A172 (cell line): ENCODE results near the gene GTF2H4. TPM values are rescaled to one million over a fixed set of nuclear protein-coding genes. Genes with fewer than 3 reads are reported as not detected.
A peak's percentile ranks its signal among the peaks of the same experiment; 100 is the strongest.
"Not testable (repeated sequence)": the region's sequence is repeated elsewhere in the genome, so short reads cannot be mapped to it uniquely, and the experiment has no call there.

Experiments used
- DNase-seq: peaks from one replicate; pipeline ENCODE4 v3.0.0-alpha.2; 2015; ENCODE audit warnings: low spot score
- total RNA-seq: library from RNA; depleted of rRNA; stranded (reverse); fragments of >200 nt; shearing (Covaris generic); gene quantifications from 2 replicates; pipeline ENCODE4 v1.2.3, GENCODE V29; 2014

GTF2H4 gene
- total RNA-seq, 1 experiment from 2014 or later: 24.9 TPM

DNA sequence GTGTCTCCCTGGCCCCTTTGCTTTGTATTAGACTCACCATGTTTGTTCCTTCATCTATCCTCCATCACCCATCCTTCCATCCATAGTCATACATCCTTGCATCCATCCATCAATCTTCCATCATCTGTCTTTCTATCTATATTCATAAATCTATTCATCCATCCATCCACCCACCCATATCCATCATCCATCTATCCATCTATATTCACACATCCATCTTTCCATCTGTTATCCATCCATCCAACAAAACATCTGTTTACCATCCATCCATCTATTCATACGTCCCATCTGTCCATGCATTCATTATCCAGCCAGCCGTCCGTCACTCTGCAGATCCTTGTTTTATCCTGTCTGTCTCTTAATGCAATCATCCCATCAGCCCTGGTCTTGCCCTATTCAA, 13.1 kb upstream of the GTF2H4 start:
- no peak for DNase-seq

DNA sequence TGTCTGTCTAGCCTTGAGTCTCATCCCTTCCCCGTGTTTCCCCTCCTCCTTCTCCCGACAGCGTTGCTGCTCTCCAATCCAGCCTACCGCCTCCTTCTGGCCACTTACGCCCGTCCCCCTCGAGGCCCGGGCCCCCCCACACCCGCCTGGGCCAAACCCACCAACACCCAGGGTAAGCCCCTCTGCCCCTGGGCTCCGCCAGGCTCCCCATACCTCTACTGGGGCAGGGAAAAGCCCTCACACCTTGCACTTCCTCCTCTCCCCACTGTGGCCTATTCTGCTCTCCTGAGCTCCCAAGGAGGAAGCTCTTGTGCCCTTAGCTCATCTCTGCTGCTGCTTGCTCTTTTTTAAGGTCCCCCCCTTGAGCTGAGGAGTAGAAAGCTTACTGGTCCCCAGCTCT, 12.7 kb upstream of the GTF2H4 start:
- DNase-seq: no peak

DNA sequence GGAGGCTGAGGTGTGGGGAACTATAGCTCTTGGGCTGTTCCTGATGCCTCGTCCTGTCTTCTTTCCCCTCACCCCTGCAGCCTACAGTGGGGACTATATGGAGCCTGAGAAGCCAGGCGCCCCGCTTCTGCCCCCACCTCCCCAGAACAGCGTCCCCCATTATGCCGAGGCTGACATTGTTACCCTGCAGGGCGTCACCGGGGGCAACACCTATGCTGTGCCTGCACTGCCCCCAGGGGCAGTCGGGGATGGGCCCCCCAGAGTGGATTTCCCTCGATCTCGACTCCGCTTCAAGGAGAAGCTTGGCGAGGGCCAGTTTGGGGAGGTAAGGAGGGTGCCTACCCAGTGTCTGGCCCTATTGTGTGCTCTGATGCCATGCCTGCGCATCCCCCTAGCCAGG, 11.5 kb upstream of the GTF2H4 start:
- no peak for DNase-seq

DNA sequence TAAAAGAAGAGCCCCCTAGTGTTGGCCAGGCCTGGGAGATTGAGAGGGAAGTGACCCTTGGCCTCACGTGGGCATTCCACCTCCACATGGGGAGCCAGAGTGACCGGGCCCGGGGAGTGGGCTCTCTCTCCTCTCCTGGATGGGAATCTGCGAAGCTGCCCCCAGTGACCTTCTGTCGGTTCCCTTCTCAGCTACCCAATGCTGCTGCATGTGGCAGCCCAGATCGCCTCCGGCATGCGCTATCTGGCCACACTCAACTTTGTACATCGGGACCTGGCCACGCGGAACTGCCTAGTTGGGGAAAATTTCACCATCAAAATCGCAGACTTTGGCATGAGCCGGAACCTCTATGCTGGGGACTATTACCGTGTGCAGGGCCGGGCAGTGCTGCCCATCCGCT, 10.1 kb upstream of the GTF2H4 start:
- DNase-seq: no peak

GRCh38 chr6:30898750-30899360, 9.2 kb upstream of the GTF2H4 start:
- no peak for DNase-seq

DNA sequence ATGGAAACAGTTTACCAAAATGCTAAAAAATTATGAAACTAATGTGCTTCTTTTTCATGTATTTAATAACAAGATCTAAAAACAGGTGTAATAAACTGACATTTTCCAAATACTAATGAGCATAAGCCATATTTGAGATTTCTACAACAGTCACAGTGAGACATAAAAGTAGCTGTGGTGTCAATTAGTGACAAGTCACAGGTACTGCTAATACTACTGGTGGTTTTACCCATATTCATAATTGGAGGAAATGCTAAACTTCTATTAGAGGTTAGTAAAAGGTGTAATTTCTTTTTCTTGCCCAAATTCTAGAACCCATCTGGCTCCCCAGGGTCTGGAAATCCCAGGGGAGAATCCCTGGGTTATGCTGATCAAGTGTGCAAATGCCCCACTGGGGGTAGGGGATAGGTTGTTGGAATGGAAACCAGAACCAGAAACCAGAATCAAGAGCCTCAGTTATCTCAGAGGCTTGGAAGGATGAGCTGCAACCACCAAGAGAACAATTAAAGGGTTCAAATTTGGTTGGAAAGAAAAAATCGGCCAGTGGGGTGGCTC, 7.1 kb upstream of the GTF2H4 start:
- no peak for DNase-seq

DNA sequence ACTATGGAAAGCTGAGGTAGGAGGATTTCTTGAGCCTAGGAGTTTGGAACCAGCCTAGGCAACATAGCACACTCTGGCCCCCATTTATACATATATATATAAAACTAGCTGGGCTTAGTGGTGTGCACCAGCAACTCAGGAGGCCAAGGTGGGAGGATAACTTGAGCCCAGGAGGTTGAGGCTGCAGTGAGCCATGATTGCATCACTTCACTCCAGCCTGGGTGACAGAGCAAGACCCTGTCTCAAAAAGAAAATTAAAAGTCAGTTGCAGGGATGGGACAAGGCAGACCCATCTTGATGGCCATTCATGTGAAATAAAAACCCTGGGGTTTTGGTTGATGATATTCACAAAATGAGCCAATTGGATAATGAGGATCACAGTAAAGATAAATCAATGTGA, 6.6 kb upstream of the GTF2H4 start:
- DNase-seq: no peak

GRCh38 chr6:30902196-30902595, 5.8 kb upstream of the GTF2H4 start:
- not testable (repeated sequence) for DNase-seq

- DNase-seq: no peak
These were observed 5.3 kb upstream of the GTF2H4 start for GRCh38 chr6:30902709-30903108.

DNA sequence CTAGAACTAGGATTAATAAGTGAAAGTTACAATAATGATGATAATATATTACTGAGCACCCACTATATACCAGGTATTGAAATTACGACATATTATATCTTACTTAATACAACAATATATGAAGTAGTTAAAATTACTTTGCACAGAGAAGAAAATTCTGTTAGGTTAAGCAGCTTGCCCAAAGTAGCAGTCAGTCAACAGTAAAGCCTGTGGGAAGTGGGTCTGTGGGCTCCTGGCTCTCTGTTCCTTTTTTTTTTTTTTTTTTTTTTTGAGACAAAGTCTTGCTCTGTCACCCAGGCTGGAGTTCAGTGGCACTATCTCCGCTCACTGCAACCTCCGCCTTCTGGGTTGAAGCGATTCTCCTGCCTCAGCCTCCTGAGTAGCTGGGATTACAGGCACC, 4.8 kb upstream of the GTF2H4 start:
- no peak for DNase-seq

- DNase-seq: not testable (repeated sequence)
These were observed 683 bp upstream of the GTF2H4 start for GRCh38 chr6:30907290-30907757.

DNA sequence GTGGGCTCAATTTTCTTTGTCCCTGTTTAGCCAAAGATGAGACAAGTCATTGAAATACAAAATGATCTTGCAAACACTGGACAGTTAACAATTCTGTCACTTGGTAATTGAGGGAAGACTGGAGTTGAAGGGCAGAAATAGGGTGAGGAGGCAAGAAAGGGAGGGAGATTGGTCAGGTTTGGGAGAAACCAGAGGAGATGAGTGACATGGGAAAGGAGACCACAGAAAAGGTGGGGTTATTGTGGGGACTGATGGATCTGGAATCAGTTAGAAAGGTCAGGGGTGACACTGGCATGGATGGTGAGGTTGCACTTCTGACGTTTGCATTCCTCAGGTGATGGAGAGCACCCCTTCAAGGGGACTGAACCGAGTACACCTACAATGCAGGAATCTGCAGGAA, 693 bp downstream of the GTF2H4 start:
- no peak for DNase-seq

DNA sequence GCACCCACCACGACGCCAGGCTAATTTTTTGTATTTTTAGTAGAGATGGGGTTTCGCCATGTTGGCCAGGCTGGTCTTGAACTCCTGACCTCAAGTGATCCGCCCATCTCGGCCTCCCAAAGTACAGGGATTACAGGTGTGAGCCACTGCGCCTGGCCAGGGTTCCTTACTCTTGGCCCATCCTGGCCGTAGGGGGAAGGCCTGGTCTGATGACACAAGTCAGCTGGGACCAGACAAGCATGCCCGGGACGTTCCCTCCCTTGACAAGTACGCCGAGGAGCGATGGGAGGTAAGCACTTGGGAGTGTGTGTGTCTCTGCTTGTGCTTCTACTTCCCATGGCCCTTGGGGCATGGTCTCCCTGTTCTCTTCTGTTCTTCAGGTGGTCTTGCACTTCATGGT, 2.5 kb downstream of the GTF2H4 start:
- not testable (repeated sequence) for DNase-seq

- no peak for DNase-seq
These were observed 4.9 kb downstream of the GTF2H4 start for GRCh38 chr6:30912746-30913520.

GRCh38 chr6:30913721-30914075, 5.7 kb downstream of the GTF2H4 start:
- no peak for DNase-seq

- DNase-seq: peak; percentile 81
These were observed 6.3 kb downstream of the GTF2H4 start, which contains the start of gene VARS2 for GRCh38 chr6:30914076-30914853. Gene VARS2, plus strand, starts transcription at chr6:30914238. Its CDS starts 599 bp downstream, at chr6:30914837.

GRCh38 chr6:30914854-30915590, 7.0 kb downstream of the GTF2H4 start:
- no peak for DNase-seq

- peak; percentile 41 for DNase-seq
These were observed 7.6 kb downstream of the GTF2H4 start for GRCh38 chr6:30915591-30915946.

DNA sequence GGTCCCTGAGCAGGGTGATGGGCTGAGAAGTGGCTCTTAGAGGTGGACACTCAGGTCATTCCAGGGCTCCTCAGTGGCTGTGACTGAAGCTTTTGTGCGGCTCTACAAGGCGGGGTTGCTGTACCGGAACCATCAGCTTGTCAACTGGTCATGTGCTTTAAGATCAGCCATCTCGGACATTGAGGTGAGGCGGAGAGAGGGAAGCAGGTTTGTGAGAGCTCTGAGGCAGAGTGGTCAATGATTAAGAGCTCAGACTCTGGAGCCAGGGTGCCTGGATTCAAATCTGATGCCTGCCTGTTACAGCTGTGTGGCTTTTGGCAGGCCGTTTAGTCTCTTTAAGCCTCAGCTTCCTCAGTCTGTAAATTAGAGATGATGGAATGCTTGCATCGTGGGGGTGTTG, 9.0 kb downstream of the GTF2H4 start:
- no peak for DNase-seq

- no peak for DNase-seq
These were observed 9.5 kb downstream of the GTF2H4 start for GRCh38 chr6:30917487-30917886.

- DNase-seq: no peak
These were observed 10.7 kb downstream of the GTF2H4 start for GRCh38 chr6:30918670-30919069.

DNA sequence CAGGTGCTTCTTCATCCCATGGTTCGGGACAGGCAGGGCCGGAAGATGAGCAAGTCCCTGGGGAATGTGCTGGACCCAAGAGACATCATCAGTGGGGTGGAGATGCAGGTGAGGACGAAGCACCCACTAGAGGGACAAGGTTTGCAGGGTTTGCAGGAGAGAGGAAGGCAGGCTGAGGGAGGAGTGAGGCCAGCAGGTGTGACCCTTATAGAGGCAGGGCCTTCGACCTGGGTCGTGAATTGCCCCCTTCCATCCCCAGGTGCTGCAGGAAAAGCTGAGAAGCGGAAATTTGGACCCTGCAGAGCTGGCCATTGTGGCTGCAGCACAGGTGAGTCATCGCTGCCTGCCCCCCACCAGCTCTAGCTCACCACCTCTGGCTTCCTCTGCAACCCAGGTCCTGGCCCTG, 14.4 kb downstream of the GTF2H4 start:
- peak; percentile 10 for DNase-seq
